ENCODE measurements around the gene INTS6. TPM values are rescaled to one million over a fixed set of nuclear protein-coding genes. Genes with fewer than 3 reads are reported as not detected.

Gene INTS6
- total and polyA plus RNA-seq, 2 donors from 2014 or later, result 8.3 to 31.0 TPM

Small RNA genes within 50 kb of the gene (microRNA-seq; reads per million reads assigned to microRNA genes)
- gene MIR5693, result not detected

Other genes with a start within 250 kb of the INTS6 start
- 3.5 TPM for gene FAM124A, start 230.6 kb downstream of the INTS6 start, total RNA-seq
- gene FAM124A, start 230.6 kb downstream of the INTS6 start, polyA plus RNA-seq (ENCODE audit: insufficient read depth, low read depth, low replicate concordance), result 7.7 TPM
- gene SERPINE3, start 113.3 kb downstream of the INTS6 start, total RNA-seq, result not detected
- gene SERPINE3, start 113.3 kb downstream of the INTS6 start, polyA plus RNA-seq (ENCODE audit: insufficient read depth, low read depth, low replicate concordance), result not detected
- gene WDFY2, start 131.4 kb upstream of the INTS6 start, total RNA-seq, result 13.0 TPM
- gene WDFY2, start 131.4 kb upstream of the INTS6 start, polyA plus RNA-seq (ENCODE audit: insufficient read depth, low read depth, low replicate concordance), result 4.8 TPM